ENCODE measurements around the gene JARID2. TPM values are rescaled to one million over a fixed set of nuclear protein-coding genes. Genes with fewer than 3 reads are reported as not detected.

The JARID2 gene
- total and polyA plus RNA-seq, 2 of the 4 experiments (the other 2 are of a cell fraction): 9.6 to 12.9 TPM

DNA sequence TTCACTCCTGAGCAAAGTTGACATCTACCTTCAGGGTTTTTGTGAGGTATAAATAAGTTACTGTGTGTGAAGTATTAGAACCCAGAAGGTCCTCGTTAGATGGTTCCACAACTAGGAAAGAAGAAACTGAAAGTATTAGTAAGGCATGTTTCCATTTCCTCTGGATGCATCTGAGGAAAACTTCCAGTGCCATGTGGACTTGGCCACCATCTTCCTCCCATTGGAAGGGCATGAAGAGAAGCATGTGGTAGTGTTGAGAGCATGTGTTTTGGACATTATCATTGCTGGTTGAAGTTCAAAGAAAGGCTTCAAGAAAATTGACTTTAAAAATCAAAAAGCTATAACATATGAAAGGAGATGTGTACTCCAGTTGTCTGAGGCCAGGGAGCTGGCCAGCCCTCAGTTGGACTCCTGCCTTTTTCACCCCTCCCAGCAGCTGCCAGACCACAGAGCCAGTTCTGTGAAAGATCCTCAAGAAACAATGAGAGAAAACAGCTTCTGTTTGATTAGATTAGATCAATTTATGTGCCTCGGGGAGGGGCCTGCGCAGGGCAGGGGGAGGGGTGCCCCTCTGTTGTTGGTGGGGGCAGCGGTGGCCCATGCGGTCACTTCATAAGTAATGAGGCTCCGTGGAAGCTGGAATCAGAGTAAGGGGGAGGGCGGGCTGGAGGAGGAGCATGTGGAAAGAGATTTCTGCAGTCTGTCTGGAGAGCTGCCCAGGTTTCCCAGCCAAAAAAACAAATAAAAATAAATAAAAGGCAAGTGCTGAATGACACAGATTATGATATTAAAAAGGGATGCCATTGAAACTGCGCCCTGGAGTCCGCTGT lies 154.0 kb downstream of the JARID2 start:
- Histone ChIP-seq H3K9ac (ENCODE audit: low read depth, low read length) (no peak overlapping the region), H3K36me3 (ENCODE audit: control insufficient read depth, insufficient read depth, low read length) (no peaks in the 10 kb centered on the region), H2BK120ac (ENCODE audit: low read depth, low read length) (no peak overlapping the region), H3K23ac (ENCODE audit: low read depth, low read length) (peak overlapping the region; percentile 63), H3K56ac (ENCODE audit: extremely low read depth, insufficient read depth, low read length) (no peak overlapping the region), H4K8ac (ENCODE audit: low read depth in 2 of 2, low read length in 2 of 2) (no peak overlapping the region), H3K4me2 (ENCODE audit: low read depth, low read length) (peak overlapping the region; percentile 85), H2BK5ac (ENCODE audit: low read depth, low read length, poor library complexity, severe bottlenecking) (no peak overlapping the region), H2AFZ (replicated peaks; ENCODE audit: low read length, poor library complexity) (peak overlapping the region; percentile 2), H2AK9ac (replicated peaks; ENCODE audit: low read depth, low read length, poor library complexity) (no peak overlapping the region), H3K4ac (ENCODE audit: low read depth, low read length) (0 out of 2 replicates have a peak overlapping the region, but pooled peaks have one; percentile 26), H3K18ac (ENCODE audit: low read depth, low read length) (0 out of 2 replicates have a peak overlapping the region, but pooled peaks have one; percentile 16), H2BK15ac (ENCODE audit: low read depth, low read length) (no peak overlapping the region), H2BK20ac (ENCODE audit: low read depth, low read length) (no peak overlapping the region), H3K9me3 (ENCODE audit: control insufficient read depth, insufficient read depth, low read length) (no peaks in the 10 kb centered on the region), H4K5ac (ENCODE audit: low read depth, low read length) (no peak overlapping the region), H3K79me1 (ENCODE audit: low read depth in 1 of 2, low read length in 2 of 2) (peaks cover 34 to 78% of the 10 kb centered on the region in 2 experiments), H2AK5ac (ENCODE audit: low read depth, low read length) (0 out of 2 replicates have a peak overlapping the region, but pooled peaks have one; percentile 79), H4K91ac (ENCODE audit: insufficient read depth, low read depth, low read length) (no peak overlapping the region), H3K9me1 (ENCODE audit: insufficient read depth, low read length) (peaks cover 16% of the 10 kb centered on the region), H3K4me1 (ENCODE audit: control insufficient read depth, insufficient read depth, low read length) (peaks cover 13% of the 10 kb centered on the region), H3K4me3 (ENCODE audit: insufficient read depth, low read depth, low read length) (no peak overlapping the region), H3K27me3 (ENCODE audit: control insufficient read depth, insufficient read depth, low read length) (no peaks in the 10 kb centered on the region), H3K14ac (replicated peaks; ENCODE audit: low read depth, low read length) (peak overlapping the region; percentile 43; the same call in 1 of the 2 replicates), H3K27ac (ENCODE audit: insufficient read depth, low read length) (no peak overlapping the region; the same call in 1 of the 2 replicates), H4K20me1 (ENCODE audit: insufficient read depth, low read length) (peaks cover 85% of the 10 kb centered on the region)
- ChIA-PET CTCF (interaction anchor here (0.6 kb wide), 1 partner anchor 24 kb away, joined by 3 read pairs; no protein-coding TSS in a partner anchor), POLR2A (ENCODE audit: unreplicated experiment) (no interaction called here)
- dilution Hi-C loops (cut with HindIII; ENCODE audit: low sequenced_read_pairs, unreplicated experiment): no loop called here
- intact Hi-C loops (cut with micrococcal nuclease): loop anchor here (5.0 kb wide), 1 partner anchor 42 kb away; no protein-coding TSS in a partner anchor
- WGBS, 2 experiments (ENCODE audit: extremely low coverage in 2 of 2, insufficient read length in 1 of 2): 7% methylated on average over 3 of the region's 9 CpGs; no CpG with 5 or more reads in 1 of the 2 experiments
- no TSS peak for BruUV-seq (replicated peaks)
- TF ChIP-seq FOS (IDR thresholded peaks at IDR 0.05; ENCODE audit: low read depth, low read length): no peak
- no peak for TF ChIP-seq USF2 (IDR thresholded peaks at IDR 0.05; ENCODE audit: low read depth, low read length)
- TF ChIP-seq RAD21 (IDR thresholded peaks at IDR 0.05; ENCODE audit: low read length): no peak
- no peak; the same call in 1 of the 2 replicates for TF ChIP-seq MXI1 (IDR thresholded peaks at IDR 0.05; ENCODE audit: borderline replicate concordance, low read depth, low read length)
- no peak for TF ChIP-seq RFX5 (IDR thresholded peaks at IDR 0.05; ENCODE audit: low read depth, low read length)
- in situ Hi-C loops (cut with MboI; ENCODE audit: low sequenced_read_pairs): loop anchor here (10.0 to 25.0 kb wide), 2 partner anchors 1185 to 1488 kb away; partner anchors contain the start of gene RNF182
- DNase-seq (peak; percentile 82), ATAC-seq (ENCODE audit: low read depth) (peak; percentile 90)
